Measurements from ENCODE around the gene VTI1A. TPM values are rescaled to one million over a fixed set of nuclear protein-coding genes. Genes with fewer than 3 reads are reported as not detected.

Gene VTI1A
- total and polyA plus RNA-seq, 2 of the 8 experiments (the other 6 are each of a cell fraction or from before 2014, with no cell fraction given): 6.0 to 20.0 TPM

- TF ChIP-seq, protein P1, sequence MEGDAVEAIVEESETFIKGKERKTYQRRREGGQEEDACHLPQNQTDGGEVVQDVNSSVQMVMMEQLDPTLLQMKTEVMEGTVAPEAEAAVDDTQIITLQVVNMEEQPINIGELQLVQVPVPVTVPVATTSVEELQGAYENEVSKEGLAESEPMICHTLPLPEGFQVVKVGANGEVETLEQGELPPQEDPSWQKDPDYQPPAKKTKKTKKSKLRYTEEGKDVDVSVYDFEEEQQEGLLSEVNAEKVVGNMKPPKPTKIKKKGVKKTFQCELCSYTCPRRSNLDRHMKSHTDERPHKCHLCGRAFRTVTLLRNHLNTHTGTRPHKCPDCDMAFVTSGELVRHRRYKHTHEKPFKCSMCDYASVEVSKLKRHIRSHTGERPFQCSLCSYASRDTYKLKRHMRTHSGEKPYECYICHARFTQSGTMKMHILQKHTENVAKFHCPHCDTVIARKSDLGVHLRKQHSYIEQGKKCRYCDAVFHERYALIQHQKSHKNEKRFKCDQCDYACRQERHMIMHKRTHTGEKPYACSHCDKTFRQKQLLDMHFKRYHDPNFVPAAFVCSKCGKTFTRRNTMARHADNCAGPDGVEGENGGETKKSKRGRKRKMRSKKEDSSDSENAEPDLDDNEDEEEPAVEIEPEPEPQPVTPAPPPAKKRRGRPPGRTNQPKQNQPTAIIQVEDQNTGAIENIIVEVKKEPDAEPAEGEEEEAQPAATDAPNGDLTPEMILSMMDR (IDR thresholded peaks at IDR 0.05; ENCODE audit: control extremely low read depth in 1 of 3, insufficient read depth in 1 of 3, low read depth in 1 of 3, low read length in 3 of 3): no peak
- TF ChIP-seq, protein P2, sequence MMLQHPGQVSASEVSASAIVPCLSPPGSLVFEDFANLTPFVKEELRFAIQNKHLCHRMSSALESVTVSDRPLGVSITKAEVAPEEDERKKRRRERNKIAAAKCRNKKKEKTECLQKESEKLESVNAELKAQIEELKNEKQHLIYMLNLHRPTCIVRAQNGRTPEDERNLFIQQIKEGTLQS (IDR thresholded peaks at IDR 0.05; ENCODE audit: insufficient read depth, low read depth, low read length): no peak
- TF ChIP-seq KDM4A (IDR thresholded peaks at IDR 0.05; ENCODE audit: low read depth, low read length, severe bottlenecking) (no peak), TEAD4 (IDR thresholded peaks at IDR 0.05; ENCODE audit: low read depth, low read length) (no peak), BCL11A (IDR thresholded peaks at IDR 0.05; ENCODE audit: low read depth in 2 of 2, low read length in 2 of 2) (no peak), MAX (IDR thresholded peaks at IDR 0.05) (0 out of 2 replicates have a peak, but pooled peaks have one; percentile 7)
These were observed 385.9 kb downstream of the VTI1A start (continued) for GRCh38 chr10:112832959-112833358.
